NCI-H748 (cell line): ENCODE measurements around the gene CACNA1H.
"Not testable (repeated sequence)": the region's sequence is repeated elsewhere in the genome, so short reads cannot be mapped to it uniquely, and the experiment has no call there.

Source experiments
- DNase-seq: peaks from one replicate; lab custom pipeline; 2025; ENCODE audit not compliant: unreplicated experiment; lab: John Stamatoyannopoulos, UW

The CACNA1H gene

DNA sequence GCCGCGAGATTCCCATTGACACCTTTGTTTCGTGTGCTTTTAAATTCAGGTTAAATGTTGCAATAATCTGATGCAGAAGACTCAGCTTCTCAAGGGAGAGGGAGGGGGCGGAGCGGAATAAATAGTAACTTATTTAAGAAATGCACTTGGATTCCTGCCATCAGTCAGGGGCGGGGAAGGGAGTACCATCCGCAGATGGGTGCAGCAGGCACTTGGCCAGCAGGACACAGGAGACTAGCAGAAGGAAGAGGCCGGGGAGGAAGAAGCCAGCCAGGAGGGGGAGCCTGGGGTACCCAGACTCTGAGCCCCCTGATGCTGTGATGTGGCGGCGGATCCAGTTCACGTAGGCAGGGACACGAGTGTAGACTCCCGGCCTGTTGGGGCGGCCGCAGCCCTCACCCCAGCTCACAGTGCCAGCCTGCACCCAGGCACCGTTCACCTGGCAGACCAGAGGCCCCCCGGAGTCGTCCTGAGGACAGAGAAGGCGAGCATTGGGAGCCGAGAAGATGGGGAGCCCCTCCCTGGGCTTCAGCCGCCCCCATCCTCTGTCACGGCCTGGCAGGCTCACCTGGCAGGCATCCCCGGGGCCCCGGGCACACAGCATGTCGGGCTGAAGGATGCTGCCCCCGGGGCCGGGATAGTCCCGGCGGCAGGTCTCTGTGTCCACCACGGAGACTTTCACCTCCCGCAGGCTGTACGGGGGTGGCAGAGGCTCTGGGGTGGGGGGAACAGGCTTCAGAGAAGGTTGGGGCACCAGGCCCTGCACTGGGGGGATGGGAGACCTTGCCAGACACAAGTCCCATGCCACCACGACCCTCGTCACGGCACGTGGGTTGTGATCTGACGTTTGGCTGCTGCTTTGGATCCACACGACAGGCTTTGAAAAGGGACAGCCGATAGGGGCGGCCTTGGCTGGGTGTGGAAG lies 69.0 kb downstream of the CACNA1H start:
- DNase-seq, result no peak

DNA sequence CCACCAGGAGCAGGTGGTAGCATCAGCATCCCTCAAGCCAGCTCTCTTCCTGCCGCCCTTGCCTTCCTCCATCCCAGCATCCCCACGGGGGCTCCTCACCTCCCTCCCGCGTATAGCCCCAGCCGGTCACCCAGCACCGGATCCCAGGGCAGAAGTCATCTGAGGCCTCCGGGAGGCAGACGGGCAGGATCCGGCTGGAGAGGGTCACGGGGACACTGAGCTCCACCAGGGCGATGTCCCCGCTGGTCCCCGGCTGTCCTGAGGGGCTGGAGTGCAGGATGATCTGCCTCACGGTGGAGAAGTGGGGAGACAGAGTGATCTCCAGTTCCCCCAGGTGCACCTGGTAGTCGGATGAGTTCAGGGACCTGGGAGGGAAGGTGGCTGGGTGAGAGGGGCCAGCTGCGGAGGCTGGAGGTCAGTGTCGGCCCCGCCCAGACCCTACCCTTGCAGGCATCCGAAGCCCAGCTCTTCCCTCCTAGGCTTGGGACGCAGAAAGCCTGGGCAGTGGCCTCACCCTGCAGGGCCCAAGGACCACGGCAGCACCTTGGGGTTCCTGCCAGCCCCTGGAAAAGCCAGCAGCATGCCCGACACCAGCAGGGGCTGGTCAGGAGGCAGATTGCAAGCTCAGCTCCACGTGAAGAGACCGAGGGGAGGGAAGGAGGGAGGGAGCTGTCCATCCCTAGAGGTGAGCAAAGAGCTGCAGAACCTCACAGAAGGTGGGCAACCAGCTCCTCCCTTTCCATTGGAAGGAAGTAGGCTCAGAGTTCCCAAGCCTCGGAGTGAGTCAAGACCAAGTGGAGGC lies 69.8 kb downstream of the CACNA1H start:
- no peak for DNase-seq

DNA sequence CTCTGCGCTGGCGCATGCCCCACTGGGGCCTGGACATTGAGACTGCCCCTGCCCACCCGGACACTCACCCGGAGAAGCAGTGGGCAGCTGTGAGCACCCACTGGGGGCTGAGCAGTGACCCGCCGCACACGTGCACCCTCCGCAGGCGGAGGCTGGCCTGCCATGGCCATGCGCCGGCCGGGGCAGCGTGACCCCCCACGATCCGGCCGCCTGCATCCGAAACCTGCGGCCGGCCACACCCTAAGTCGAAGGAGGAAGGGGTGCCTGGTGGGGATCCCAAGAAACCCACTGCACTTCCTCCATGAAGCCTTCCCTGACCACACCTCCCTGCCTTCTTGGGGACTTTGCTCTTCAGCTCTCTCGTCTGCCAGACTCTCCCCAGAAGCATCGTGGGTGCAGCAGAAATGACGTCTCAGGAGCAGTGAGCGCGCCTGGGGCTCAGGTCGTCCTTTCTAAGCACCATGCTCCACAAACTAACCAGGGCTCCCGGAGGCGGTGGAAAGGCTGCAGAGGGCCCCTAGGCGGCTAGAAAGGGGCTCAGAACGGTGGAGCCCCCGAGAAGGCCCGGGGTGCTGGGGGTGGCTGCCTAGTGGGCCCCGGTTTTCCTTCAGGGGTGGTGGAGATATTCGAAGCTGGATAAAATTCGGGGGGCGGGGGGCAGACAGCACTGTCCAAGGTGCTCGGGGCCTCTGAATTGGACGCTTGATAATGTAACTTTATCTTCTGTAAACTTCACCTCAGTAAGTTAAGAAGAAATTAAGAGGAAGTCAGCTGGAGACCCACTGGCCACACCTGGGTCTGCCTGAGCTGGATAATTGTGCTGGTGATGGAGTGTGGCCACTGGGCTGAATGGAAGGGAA lies 70.7 kb downstream of the CACNA1H start:
- no peak for DNase-seq

DNA sequence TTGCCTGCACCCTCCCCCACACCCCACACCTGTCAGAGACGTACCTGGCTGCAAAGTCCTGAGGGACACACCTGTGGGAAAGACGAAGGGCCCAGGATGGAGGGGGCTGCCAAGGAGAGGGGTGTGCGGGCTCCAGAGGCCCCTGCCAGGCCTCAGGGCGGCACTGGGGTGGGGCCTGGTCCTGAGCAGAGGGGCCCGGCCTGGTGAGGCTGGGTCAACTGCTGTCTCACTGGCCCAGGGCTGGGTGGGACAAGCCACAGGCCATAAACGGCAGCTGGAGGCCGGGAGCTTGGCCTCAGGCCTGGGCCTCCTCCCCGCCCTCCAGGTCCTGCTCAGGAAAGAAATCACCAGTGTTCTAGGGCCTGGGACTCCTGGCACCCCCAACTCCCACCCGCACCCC lies 71.7 kb downstream of the CACNA1H start:
- no peak for DNase-seq

DNA sequence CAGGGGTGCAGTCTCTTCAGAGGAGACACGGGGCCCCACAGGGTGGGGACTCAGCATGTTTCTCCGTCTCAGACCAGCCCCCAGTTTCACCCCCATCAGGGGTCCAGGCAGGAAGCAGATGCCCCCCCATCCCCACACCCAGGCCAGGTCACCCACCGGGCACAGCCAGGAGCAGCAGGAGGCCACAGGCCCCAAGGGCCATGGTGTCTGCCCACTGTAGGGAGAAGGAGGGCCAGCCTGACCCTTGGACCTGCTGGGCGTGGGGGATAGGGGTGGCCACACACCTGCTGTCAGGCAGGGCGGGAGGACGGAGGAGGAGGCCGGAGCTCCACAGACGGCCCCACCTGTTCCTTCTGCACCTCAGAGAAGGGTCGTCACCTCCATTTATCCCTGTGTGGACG lies 72.1 kb downstream of the CACNA1H start, which contains the start of gene TPSG1:
Gene TPSG1, minus strand, starts transcription at position 218 of the 401 bp plus-strand sequence. Its CDS starts 16 bp downstream, at position 202.
- DNase-seq, result no peak

DNA sequence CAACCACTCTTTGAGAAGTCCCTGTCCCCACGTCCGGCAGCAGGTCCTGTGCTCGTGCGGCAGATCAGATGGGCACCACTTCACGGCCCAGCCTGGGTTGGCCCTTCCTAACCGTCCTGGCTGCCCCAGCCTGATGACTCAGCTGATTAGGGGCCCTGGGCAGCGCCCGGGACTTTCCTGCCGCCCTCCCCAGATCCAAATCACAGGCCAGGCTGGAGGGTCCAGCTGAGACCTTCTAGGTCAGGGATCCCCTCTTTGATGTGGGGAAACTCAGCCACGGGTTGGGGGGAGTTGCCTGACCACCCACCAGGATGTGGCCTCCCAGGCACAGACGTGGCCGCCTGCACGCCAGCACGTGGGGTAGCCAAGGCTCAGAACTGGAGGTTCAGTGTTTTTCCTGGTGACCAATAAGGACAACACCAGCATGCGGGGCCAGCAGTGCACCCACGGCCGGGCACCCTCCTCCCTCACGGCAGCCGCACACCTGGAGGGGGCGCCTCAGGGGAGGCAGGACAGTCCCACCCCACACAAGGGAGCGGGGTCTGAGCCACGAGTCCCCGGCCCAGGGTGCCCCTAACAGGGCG lies 72.9 kb downstream of the CACNA1H start:
- not testable (repeated sequence) for DNase-seq

DNA sequence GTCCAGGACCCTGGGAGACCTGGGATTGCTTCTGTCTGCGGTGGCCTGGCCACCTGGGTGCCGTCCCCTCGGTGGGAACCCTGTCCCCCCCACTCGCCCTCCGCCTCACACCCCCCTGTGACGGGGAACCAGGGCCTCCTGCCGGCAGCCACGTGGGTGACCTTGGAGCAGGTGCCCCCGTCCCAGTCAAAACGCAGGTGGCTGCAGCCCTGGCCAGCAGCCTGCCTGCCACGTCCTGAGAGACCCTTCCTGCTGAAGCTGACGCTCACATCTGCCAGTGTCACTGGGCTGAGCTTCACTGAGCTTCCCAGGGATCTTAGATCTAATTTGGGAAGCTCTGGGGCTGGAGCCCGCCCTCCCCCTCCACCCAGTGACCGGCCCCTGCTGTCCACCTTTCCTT lies 73.8 kb downstream of the CACNA1H start:
- not testable (repeated sequence) for DNase-seq

DNA sequence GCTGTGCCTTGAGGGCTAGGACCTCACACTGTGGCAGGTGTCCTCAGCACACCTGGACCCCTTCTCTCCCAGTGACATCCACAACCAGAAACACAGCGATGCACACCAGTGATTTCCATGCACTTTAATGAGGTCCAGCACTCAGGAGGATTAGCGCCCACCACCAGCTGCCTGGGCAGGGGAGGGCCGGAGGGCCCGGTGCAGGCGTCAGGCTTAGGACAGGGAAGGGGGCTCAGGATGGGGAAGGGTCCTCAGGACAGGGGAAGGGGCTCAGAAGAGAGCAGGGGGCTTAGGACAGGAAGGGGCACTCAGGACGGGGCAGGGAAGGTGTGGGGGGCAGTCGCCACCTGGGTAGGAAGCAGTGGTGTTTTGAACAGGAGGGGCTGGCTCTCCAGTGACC lies 75.3 kb downstream of the CACNA1H start:
- not testable (repeated sequence) for DNase-seq

DNA sequence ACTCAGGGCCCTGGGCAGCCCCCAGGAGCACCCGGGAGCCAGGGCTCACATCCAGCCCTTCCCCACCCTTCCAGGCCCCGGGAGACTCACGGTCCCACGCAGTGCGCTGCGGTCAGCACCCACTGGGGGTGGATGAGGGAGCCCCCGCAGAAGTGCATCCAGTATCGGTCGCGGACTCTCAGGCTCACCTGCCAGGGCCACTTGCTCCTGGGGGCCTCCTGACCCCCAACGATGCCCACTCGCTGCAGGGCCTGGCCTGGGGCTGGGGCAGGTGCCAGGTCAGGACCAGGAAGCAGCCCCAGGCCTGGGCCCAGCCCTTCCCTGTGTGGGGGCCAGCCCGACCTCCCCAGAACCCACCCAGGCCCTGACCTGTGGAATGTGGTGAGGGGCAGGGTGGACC lies 76.6 kb downstream of the CACNA1H start:
- DNase-seq, result not testable (repeated sequence)

DNA sequence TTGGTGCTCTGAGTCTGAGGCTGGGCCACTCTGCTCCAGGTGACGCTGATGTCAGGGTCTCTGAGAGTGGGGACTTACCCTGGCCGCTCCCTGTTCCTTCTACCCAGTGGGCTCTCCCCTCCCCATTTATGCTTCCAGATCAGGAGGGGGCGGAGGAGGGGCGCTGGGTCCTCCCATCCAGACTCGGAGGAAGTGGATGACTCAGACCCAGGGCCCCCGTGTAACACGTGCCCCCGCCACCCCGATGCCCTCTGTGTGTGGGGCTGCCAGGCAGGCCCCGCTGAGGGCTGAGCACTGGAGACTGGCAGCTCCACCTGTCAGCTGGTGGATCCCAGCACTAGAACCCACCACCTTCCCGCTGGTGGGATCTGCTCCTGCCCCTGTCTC lies 77.2 kb downstream of the CACNA1H start, which contains the start of gene TPSB2:
Gene TPSB2, minus strand, starts transcription at position 101 of the 387 bp plus-strand sequence. CDS start 233 bp downstream, outside the sequence.
- DNase-seq, result not testable (repeated sequence)

DNA sequence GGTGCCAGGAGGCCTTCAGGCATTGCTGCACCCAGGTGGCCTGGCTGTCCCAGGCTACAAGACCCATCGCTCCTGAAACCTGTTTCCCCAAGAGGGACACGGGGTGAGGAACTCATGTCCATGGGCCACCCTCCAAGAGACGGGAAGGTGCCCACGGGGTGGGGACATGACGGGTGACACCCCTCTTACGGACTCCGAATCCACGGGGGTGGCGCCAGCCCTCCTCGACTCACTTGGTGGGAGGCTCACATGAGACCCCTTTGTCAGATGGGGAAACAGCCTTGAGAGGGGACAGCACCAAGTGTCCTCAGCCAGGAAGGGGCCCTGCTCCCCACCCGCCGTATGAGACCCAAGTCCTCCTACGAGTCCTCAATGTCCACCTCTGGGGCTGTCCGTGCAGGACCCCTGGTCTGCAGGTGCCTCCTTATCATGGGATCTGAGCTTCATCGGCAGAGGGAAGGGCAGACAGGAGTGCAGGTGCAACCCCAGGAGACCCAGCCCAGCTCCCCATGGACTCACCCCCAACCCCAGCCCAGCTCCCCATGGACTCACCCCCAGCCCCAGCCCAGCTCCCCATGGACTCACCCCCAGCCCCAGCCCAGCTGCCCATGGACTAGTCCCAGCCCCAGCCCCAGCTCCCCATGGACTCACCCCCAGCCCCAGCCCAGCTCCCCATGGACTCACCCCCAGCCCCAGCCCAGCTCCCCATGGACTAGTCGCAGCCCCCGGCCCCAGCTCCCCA lies 77.7 kb downstream of the CACNA1H start:
- DNase-seq, result not testable (repeated sequence)

DNA sequence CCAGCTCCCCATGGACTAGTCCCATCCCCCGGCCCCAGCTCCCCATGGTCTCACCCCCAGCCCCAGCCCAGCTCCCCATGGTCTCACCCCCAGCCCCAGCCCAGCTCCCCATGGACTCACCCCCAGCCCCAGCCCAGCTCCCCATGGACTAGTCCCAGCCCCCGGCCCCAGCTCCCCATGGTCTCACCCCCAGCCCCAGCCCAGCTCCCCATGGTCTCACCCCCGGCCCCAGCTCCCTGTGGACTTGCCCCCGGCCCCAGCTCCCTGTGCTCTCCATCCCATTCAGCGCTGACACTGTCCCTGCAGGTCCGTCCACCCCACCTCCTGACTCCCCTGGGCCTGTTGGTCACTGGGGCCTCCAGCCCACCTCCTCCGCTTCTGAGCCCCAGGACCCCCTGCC lies 78.4 kb downstream of the CACNA1H start:
- not testable (repeated sequence) for DNase-seq

DNA sequence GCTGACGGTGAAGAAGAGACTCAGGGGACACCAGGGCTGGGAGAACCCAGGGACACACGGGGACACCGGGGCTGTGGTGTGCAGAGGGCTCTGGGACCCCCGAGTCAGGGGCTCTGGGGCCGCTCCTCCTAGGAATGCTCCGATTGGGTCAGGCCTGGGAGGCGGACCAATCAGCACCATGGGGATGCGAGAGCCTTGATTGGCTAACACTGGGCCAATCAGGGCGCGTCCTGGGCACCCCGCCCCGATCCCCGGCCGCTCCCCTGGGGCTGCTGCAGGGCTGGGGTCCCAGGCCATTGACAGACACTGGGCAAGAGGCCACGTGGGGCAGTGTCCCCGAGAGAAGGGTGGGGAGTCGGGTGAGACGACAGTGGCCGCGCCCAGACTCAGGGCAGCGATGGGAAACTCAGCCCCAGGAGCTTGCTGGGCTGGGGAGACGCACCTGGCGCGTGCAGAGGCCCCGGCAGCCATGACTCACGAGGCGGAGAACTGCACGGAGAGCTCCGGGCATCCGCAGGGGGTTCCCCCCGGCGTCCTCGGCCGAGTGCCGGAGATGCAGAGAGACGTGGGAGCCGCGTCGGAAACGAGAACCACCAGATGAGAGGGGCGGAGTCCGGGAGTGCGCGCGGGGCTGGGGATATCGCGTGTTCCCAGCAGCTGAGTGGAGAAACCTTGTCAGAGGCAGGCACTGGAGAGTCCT lies 79.3 kb downstream of the CACNA1H start:
- not testable (repeated sequence) for DNase-seq

DNA sequence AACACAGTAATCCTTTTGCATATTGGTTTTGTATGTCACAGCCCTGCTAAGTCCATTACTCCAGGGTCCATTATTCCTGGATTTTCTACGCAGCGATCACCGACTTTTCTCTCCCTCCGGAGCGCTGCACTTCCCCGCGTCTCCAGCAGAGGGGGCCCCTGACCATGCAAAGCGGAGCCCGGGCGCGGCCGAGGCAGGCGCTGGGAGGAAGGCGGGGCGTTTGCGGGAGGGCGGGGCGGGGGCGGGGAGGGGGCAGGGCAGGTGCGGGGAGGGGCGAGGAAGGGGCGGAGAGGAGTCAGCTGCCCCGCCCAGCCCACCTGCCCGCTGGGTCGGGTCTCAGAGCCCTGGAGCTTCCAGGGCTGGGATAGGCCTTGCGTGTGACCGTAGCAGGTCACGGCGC lies 83.8 kb downstream of the CACNA1H start:
- not testable (repeated sequence) for DNase-seq

DNA sequence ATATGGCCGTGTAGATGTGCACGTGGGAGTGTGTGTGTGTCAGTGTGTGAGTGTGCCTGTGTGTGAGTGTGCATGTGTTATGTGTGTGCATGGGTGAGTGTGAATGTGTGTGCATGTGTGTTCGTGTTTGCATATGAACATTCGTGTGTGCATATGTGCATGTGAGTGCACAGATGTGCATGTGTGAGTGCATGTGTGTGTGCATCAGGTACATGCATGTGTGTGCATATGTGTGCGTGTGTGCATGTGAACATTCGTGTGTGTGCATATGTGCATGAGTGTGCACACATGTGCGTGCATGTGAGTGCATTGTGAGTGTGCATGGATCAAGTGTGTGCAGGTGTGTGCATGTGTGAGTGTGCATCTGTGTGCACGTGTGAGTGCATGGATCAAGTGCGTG lies 85.1 kb downstream of the CACNA1H start:
- DNase-seq, result no peak

DNA sequence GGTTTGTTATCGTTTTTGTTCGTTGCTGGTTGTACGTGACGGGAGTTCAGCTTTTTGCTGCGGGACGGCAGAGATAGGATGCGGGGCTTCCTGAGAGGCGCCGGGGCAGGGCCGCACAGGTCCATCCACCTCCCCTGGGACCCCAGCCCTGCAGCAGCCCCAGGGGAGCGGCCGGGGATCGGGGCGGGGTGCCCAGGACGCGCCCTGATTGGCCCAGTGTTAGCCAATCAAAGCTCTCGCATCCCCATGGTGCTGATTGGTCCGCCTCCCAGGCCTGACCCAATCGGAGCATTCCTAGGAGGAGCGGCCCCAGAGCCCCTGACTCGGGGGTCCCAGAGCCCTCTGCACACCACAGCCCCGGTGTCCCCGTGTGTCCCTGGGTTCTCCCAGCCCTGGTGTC lies 86.0 kb downstream of the CACNA1H start:
- DNase-seq, result not testable (repeated sequence)

DNA sequence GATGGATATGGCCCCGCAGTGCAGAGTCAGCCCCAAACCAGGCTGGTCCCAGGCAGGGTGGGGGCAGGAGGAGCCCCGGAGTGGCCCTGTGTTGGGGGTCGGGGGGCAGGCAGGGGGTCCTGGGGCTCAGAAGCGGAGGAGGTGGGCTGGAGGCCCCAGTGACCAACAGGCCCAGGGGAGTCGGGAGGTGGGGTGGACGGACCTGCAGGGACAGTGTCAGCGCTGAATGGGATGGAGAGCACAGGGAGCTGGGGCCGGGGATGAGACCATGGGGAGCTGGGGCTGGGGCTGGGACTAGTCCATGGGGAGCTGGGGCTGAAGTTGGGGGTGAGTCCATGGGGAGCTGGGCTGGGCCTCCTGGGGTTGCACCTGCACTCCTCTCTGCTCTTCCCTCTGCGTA lies 86.7 kb downstream of the CACNA1H start:
- not testable (repeated sequence) for DNase-seq

DNA sequence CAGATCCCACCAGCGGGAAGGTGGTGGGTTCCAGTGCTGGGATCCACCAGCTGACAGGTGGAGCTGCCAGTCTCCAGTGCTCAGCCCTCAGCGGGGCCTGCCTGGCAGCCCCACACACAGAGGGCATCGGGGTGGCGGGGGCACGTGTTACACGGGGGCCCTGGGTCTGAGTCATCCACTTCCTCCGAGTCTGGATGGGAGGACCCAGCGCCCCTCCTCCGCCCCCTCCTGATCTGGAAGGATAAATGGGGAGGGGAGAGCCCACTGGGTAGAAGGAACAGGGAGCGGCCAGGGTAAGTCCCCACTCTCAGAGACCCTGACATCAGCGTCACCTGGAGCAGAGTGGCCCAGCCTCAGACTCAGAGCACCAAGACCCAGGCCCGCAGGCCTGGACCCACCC lies 87.5 kb downstream of the CACNA1H start, which contains the start of gene TPSAB1:
Gene TPSAB1, plus strand, starts transcription at position 270 of the 400 bp plus-strand sequence. CDS start 234 bp downstream, outside the sequence.
- not testable (repeated sequence) for DNase-seq

DNA sequence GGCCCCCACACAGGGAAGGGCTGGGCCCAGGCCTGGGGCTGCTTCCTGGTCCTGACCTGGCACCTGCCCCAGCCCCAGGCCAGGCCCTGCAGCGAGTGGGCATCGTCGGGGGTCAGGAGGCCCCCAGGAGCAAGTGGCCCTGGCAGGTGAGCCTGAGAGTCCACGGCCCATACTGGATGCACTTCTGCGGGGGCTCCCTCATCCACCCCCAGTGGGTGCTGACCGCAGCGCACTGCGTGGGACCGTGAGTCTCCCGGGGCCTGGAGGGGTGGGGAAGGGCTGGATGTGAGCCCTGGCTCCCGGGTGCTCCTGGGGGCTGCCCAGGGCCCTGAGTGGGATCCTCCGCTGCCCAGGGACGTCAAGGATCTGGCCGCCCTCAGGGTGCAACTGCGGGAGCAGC lies 88.2 kb downstream of the CACNA1H start:
- not testable (repeated sequence) for DNase-seq
